GM12878 (cell line): ENCODE results near the gene PCDH1. TPM values are rescaled to one million over a fixed set of nuclear protein-coding genes. Genes with fewer than 3 reads are reported as not detected.

Source experiments
- ATAC-seq: fragments of 200-7000 bp; cut with Tn5 transposase; 3 replicates; pipeline ENCODE4 v1.9.1; 2020; ENCODE audit warnings: mild to moderate bottlenecking, moderate library complexity
- BruUV-seq: library from RNA; stranded (reverse); fragments of 400-500 nt; replicated peaks from 2 replicates; lab custom pipeline; 2021; lab: Mats Ljungman, UMichigan
- CTCF ChIA-PET: fragments of 300-600 bp; sonication (Branson Sonifier 250); formaldehyde crosslinking; extraction: SDS; loops from one replicate; lab custom pipeline; 2021; ENCODE audit warnings: inconsistent platforms; lab: Yijun Ruan, JAX
- POLR2A ChIA-PET: fragments of 350-600 bp; formaldehyde crosslinking; extraction: SDS; loops from one replicate; lab custom pipeline; 2021; ENCODE audit warnings: inconsistent platforms; lab: Charles Lee
- RAD21 ChIA-PET: fragments of 300-600 bp; sonication (Branson Sonifier 250); formaldehyde crosslinking; loops from one replicate; lab custom pipeline; 2023; ENCODE audit warnings: antibody characterized with exemption; ENCODE audit not compliant: unreplicated experiment; lab: Charles Lee
- SMC1A ChIA-PET: fragments of 300-600 bp; sonication (Branson Sonifier 250); formaldehyde crosslinking; loops from one replicate; lab custom pipeline; 2023; ENCODE audit not compliant: unreplicated experiment, uncharacterized antibody; lab: Charles Lee
- DNase-seq: peaks from one replicate; pipeline ENCODE4 v3.0.0-alpha.2; 2011; ENCODE audit warnings: low read depth, low spot score
- FAIRE-seq: peaks from 3 replicates; lab custom pipeline; 2011; peaks lifted over from hg19 to GRCh38; lab: Jason Lieb, UNC
- H2AFZ ChIP-seq: 2 replicates; pipeline ENCODE4 v1.6.0; 2011; ENCODE audit warnings: low read depth, low read length, control low read depth; ENCODE audit not compliant: control insufficient read depth
- H3K27ac ChIP-seq: 2 replicates; pipeline ENCODE4 v1.5.1; 2011; ENCODE audit warnings: control low read depth; ENCODE audit not compliant: control insufficient read depth, insufficient read depth
- H3K27me3 ChIP-seq, 2 experiments: replicated peaks in 1 of 2; 2 replicates each; pipeline versions ENCODE4 v1.6.0 to v1.6.1; 2011; ENCODE audit warnings: low read length in 1 of 2; ENCODE audit not compliant: control insufficient read depth in 2 of 2, insufficient read depth in 2 of 2
- H3K36me3 ChIP-seq, 2 experiments: 2 replicates each; pipeline ENCODE4 v1.5.1; 2011; ENCODE audit warnings: low read length in 1 of 2; ENCODE audit not compliant: control insufficient read depth in 2 of 2, insufficient read depth in 2 of 2
- H3K4me1 ChIP-seq: 2 replicates; pipeline ENCODE4 v1.6.1; 2011; ENCODE audit warnings: mild to moderate bottlenecking, low read length, moderate library complexity, mixed read lengths; ENCODE audit not compliant: control insufficient read depth, insufficient read depth
- H3K4me2 ChIP-seq: 2 replicates; pipeline ENCODE4 v1.6.0; 2011; ENCODE audit warnings: control low read depth; ENCODE audit not compliant: control insufficient read depth, insufficient read depth
- H3K4me3 ChIP-seq: fragments of 200-600 bp; sonication (generic); 2 replicates; pipeline ENCODE4 v1.5.1; 2016
- H3K79me2 ChIP-seq: 2 replicates; pipeline ENCODE4 v1.6.0; 2011; ENCODE audit warnings: low read length; ENCODE audit not compliant: control insufficient read depth, insufficient read depth
- H3K9ac ChIP-seq: 2 replicates; pipeline ENCODE4 v1.8.0; 2011; ENCODE audit warnings: low read length, control low read depth, mixed read lengths; ENCODE audit not compliant: control insufficient read depth, insufficient read depth
- H3K9me3 ChIP-seq: replicated peaks from 3 replicates; pipeline ENCODE4 v1.5.1; 2011; ENCODE audit warnings: mild to moderate bottlenecking, low read length; ENCODE audit not compliant: control insufficient read depth, insufficient read depth
- H4K20me1 ChIP-seq: 2 replicates; pipeline ENCODE4 v1.6.0; 2011; ENCODE audit not compliant: control insufficient read depth, insufficient read depth
- BCLAF1 ChIP-seq: fragments of 450-650 bp; IDR thresholded peaks from 2 replicates; pipeline ENCODE4 v1.6.1; 2017; ENCODE audit warnings: antibody characterized with exemption, mild to moderate bottlenecking, moderate library complexity
- CBFB ChIP-seq: IDR thresholded peaks from 2 replicates; pipeline ENCODE4 v1.6.1; 2016; ENCODE audit warnings: antibody characterized with exemption, low read depth
- GABPA ChIP-seq: IDR thresholded peaks from 2 replicates; pipeline ENCODE4 v1.6.1; 2014; ENCODE audit warnings: antibody characterized with exemption, low read depth, mild to moderate bottlenecking, inconsistent platforms
- KDM1A ChIP-seq: fragments of 200-600 bp; sonication (generic); IDR thresholded peaks from 2 replicates; pipeline ENCODE4 v1.6.1; 2016; ENCODE audit warnings: borderline replicate concordance
- MTA2 ChIP-seq: fragments of 450-650 bp; IDR thresholded peaks from 2 replicates; pipeline ENCODE4 v1.6.1; 2016; ENCODE audit warnings: low read depth, mild to moderate bottlenecking, moderate library complexity
- NBN ChIP-seq: fragments of 450-650 bp; IDR thresholded peaks from 2 replicates; pipeline ENCODE4 v1.6.1; 2016
- NFIC ChIP-seq: IDR thresholded peaks from 2 replicates; pipeline ENCODE4 v1.6.1; 2012; ENCODE audit warnings: low read depth, mild to moderate bottlenecking, inconsistent platforms, low read length, moderate library complexity
- NR2C2 ChIP-seq: IDR thresholded peaks from 2 replicates; pipeline ENCODE4 v1.6.1; 2011; ENCODE audit warnings: borderline replicate concordance, low read depth; ENCODE audit not compliant: control insufficient read depth, insufficient read length
- PML ChIP-seq: IDR thresholded peaks from 2 replicates; pipeline ENCODE4 v1.6.1; 2012; ENCODE audit warnings: low read length, inconsistent platforms
- RB1 ChIP-seq: fragments of 450-650 bp; formaldehyde crosslinking; IDR thresholded peaks from 2 replicates; pipeline ENCODE4 v1.6.1; 2017; ENCODE audit warnings: mild to moderate bottlenecking, borderline replicate concordance
- SIX5 ChIP-seq: IDR thresholded peaks from 2 replicates; pipeline ENCODE4 v1.6.1; 2011; ENCODE audit warnings: mild to moderate bottlenecking, low read depth, low read length, moderate library complexity; ENCODE audit not compliant: severe bottlenecking
- SUZ12 ChIP-seq: fragments of 200-600 bp; sonication (generic); IDR thresholded peaks from one replicate; pipeline ENCODE4 v1.6.1; 2018; ENCODE audit warnings: antibody characterized with exemption, mild to moderate bottlenecking; ENCODE audit not compliant: unreplicated experiment
- TCF3 ChIP-seq: IDR thresholded peaks from 2 replicates; pipeline ENCODE4 v1.6.1; 2012; ENCODE audit warnings: low read depth, mild to moderate bottlenecking, low read length, borderline replicate concordance; ENCODE audit not compliant: insufficient read depth
- ZBED1 ChIP-seq: IDR thresholded peaks from 2 replicates; pipeline ENCODE4 v1.6.1; 2016; ENCODE audit warnings: borderline replicate concordance
- ZBTB11 ChIP-seq: fragments of 450-650 bp; formaldehyde crosslinking; IDR thresholded peaks from 2 replicates; pipeline ENCODE4 v1.5.0; 2022; ENCODE audit warnings: mild to moderate bottlenecking, missing genetic modification characterization
- WGBS: methylation state at CpG from one replicate; pipeline ENCODE4 v1.1.6; 2016; ENCODE audit warnings: low lambda C conversion rate; ENCODE audit not compliant: insufficient replicate concordance, insufficient coverage; ENCODE audit errors: missing lambda C conversion rate; 5-methylcytosine and 5-hydroxymethylcytosine counted together
- in situ Hi-C: fragments of 300-500 bp; cut with MboI; formaldehyde crosslinking; loops from 9 replicates; pipeline ENCODE4 v1.14.3; 2018; ENCODE audit warnings: mixed read lengths
- intact Hi-C: fragments of 100-400 bp; cut with micrococcal nuclease; formaldehyde crosslinking; loops from one replicate; pipeline ENCODE4 v1.14.2; 2022; ENCODE audit not compliant: unreplicated experiment
- polyA plus RNA-seq, 11 experiments: library from polyadenylated mRNA; depleted of rRNA in 4 of 11; unstranded in 6 of 11; stranded (reverse) in 5 of 11; fragments of >200 nt; fragmentation: Nextera tagmentation in 4 of 11; fragmentation: Illumina TruSeq in 1 of 11; extraction: Ambion mirVana in 4 of 11; extraction: Trizol in 1 of 11; gene quantifications; 1 replicate in 1 of 11; 2 replicates in 10 of 11; pipeline versions ENCODE4 v1.2.1 to v1.2.3, GENCODE V29; 2011 to 2016; ENCODE audit warnings: inconsistent platforms in 2 of 11, missing spikeins in 2 of 11, low read depth in 1 of 11
- total RNA-seq, 4 experiments: library from RNA; depleted of rRNA in 3 of 4; stranded (reverse); fragments of >200 nt in 3 of 4; fragmentation: Illumina TruSeq in 1 of 4; extraction: Trizol in 1 of 4; gene quantifications; 2 replicates each; pipeline versions ENCODE4 v1.2.1 to v1.2.3, GENCODE V29; 2013 to 2021

Gene PCDH1
- total and polyA plus RNA-seq, 10 of the 15 experiments (the other 5 are each of a cell fraction or from before 2014, with no cell fraction given), result 0.07 to 0.36 (median 0.16) TPM; not detected in 7

- DNase-seq (no peak), FAIRE-seq (no peak), ATAC-seq (no peak)
- Histone ChIP-seq H3K9ac (no peak overlapping the region), H3K36me3 (no peaks in the 10 kb centered on the region; a peak in 1 of 4 replicates), H2AFZ (no peak overlapping the region), H3K4me2 (no peak overlapping the region), H3K4me1 (no peaks in the 10 kb centered on the region), H4K20me1 (no peaks in the 10 kb centered on the region), H3K27me3 (peaks cover 3 to 14% of the 10 kb centered on the region in 2 experiments), H3K27ac (no peak overlapping the region), H3K4me3 (no peak overlapping the region), H3K9me3 (no peaks in the 10 kb centered on the region), H3K79me2 (no peaks in the 10 kb centered on the region)
- SMC1A ChIA-PET, result interaction anchor here (1.4 to 1.5 kb wide), 2 partner anchors 106 to 153 kb away, joined by 3 to 4 read pairs; no protein-coding TSS in a partner anchor
- TF ChIP-seq CBFB, result no peak
- no peak for TF ChIP-seq BCLAF1
- no peak for TF ChIP-seq TCF3
- no peak for TF ChIP-seq RB1
- no peak for TF ChIP-seq PML
- no peak for TF ChIP-seq MTA2
- no peak for TF ChIP-seq NFIC
- TF ChIP-seq ZBED1, result no peak
- no peak for TF ChIP-seq GABPA
- no peak for TF ChIP-seq NBN
- no peak for TF ChIP-seq KDM1A
- no peak for TF ChIP-seq SUZ12
- TF ChIP-seq ZBTB11 (CRISPR knock-in tag), result no peak
- no peak for TF ChIP-seq NR2C2
- TF ChIP-seq SIX5, result no peak
- intact Hi-C loops (no loop called here), in situ Hi-C loops (no loop called here)
- CTCF ChIA-PET, result interaction anchor here (0.5 to 1.8 kb wide), 6 partner anchors 8 to 339 kb away, joined by 3 to 5 read pairs (median 3); no protein-coding TSS in a partner anchor
- RAD21 ChIA-PET, result no interaction called here
- WGBS, result 35% methylated on average over 6 of the region's 6 CpGs
- no TSS peak for BruUV-seq
- POLR2A ChIA-PET, result no interaction called here
These were observed 70.5 kb downstream of the PCDH1 start for GRCh38 chr5:141807732-141808131.
